K562 (cell line): Measurements from ENCODE around the gene CCDC85B. TPM values are rescaled to one million over a fixed set of nuclear protein-coding genes. Genes with fewer than 3 reads are reported as not detected.

Experiments
- CCAR2 ChIP-seq: fragments of 200-400 bp; formaldehyde crosslinking; IDR thresholded peaks from 2 replicates; pipeline ENCODE4 v1.6.1; 2017; ENCODE audit warnings: mild to moderate bottlenecking, low read depth, low read length
- ELF4 ChIP-seq: fragments of 450-650 bp; formaldehyde crosslinking; IDR thresholded peaks from 2 replicates; pipeline ENCODE4 v1.4.0; 2022; ENCODE audit warnings: missing genetic modification characterization
- FIP1L1 ChIP-seq: fragments of 200-400 bp; formaldehyde crosslinking; IDR thresholded peaks from 2 replicates; pipeline ENCODE4 v1.6.1; 2018; ENCODE audit warnings: mild to moderate bottlenecking, low read depth, low read length; ENCODE audit not compliant: poor library complexity, severe bottlenecking
- FOXK2 ChIP-seq, 2 experiments: fragments of 450-650 bp; IDR thresholded peaks in 1 of 2; conservative IDR thresholded peaks in 1 of 2; 2 replicates each; pipeline ENCODE4 v1.6.1; 2016; ENCODE audit warnings: low read depth in 2 of 2, mild to moderate bottlenecking in 1 of 2
- GTF2A2 ChIP-seq: IDR thresholded peaks from 2 replicates; pipeline ENCODE4 v1.6.1; 2016; ENCODE audit warnings: mild to moderate bottlenecking, missing genetic modification characterization, missing compliant biosample characterization
- HDAC3 ChIP-seq: fragments of 450-650 bp; IDR thresholded peaks from 2 replicates; pipeline ENCODE4 v1.6.1; 2018; ENCODE audit warnings: borderline replicate concordance, mild to moderate bottlenecking, moderate library complexity; ENCODE audit not compliant: partially characterized antibody
- KLF6 ChIP-seq: fragments of 250-450 bp; sonication (Bioruptor Pico); IDR thresholded peaks from 2 replicates; pipeline ENCODE4 v1.4.0; 2020; ENCODE audit warnings: mild to moderate bottlenecking, moderate library complexity, borderline replicate concordance
- POU5F1 ChIP-seq: fragments of 150-350 bp; IDR thresholded peaks from 2 replicates; pipeline ENCODE4 v1.6.1; 2014; ENCODE audit warnings: borderline replicate concordance, low read length, low read depth, mild to moderate bottlenecking; ENCODE audit not compliant: partially characterized antibody
- RAD51 ChIP-seq: fragments of 450-650 bp; IDR thresholded peaks from 2 replicates; pipeline ENCODE4 v1.7.1; 2016; ENCODE audit warnings: low read depth, mild to moderate bottlenecking, borderline replicate concordance
- RBM34 ChIP-seq: fragments of 200-400 bp; formaldehyde crosslinking; IDR thresholded peaks from 2 replicates; pipeline ENCODE4 v1.6.1; 2018; ENCODE audit warnings: low read length, borderline replicate concordance; ENCODE audit not compliant: insufficient read depth
- RHOXF2B ChIP-seq: fragments of 250-450 bp; sonication (Bioruptor Pico); conservative IDR thresholded peaks from 2 replicates; pipeline ENCODE4 v1.5.1; 2021
- SAFB2 ChIP-seq: fragments of 200-400 bp; formaldehyde crosslinking; IDR thresholded peaks from 2 replicates; pipeline ENCODE4 v1.6.1; 2018; ENCODE audit warnings: borderline replicate concordance, low read length, low read depth, moderate library complexity; ENCODE audit not compliant: severe bottlenecking
- SP1 ChIP-seq: sonication (generic); formaldehyde crosslinking; IDR thresholded peaks from 2 replicates; pipeline ENCODE4 v1.8.1; 2022; ENCODE audit warnings: mild to moderate bottlenecking, missing genetic modification reagents
- ZFP30 ChIP-seq: fragments of 250-450 bp; sonication (Bioruptor Pico); IDR thresholded peaks from 2 replicates; pipeline ENCODE4 v1.8.0; 2022; ENCODE audit warnings: moderate library complexity, mild to moderate bottlenecking, inconsistent platforms, borderline replicate concordance
- ZNF311 ChIP-seq: fragments of 250-450 bp; sonication (Bioruptor Pico); IDR thresholded peaks from 2 replicates; pipeline ENCODE4 v1.4.0; 2020; ENCODE audit warnings: mild to moderate bottlenecking, moderate library complexity
- ZNF444 ChIP-seq: fragments of 250-450 bp; sonication (Bioruptor Pico); IDR thresholded peaks from 2 replicates; pipeline ENCODE4 v1.4.0; 2020; ENCODE audit warnings: mild to moderate bottlenecking, moderate library complexity
- ZNF518B ChIP-seq: fragments of 250-450 bp; sonication (Bioruptor Pico); IDR thresholded peaks from 2 replicates; pipeline ENCODE4 v1.5.0; 2021; ENCODE audit warnings: mild to moderate bottlenecking, moderate library complexity
- polyA plus RNA-seq, 8 experiments: library from polyadenylated mRNA; depleted of rRNA in 4 of 8; stranded (reverse) in 5 of 8; unstranded in 3 of 8; fragments of >200 nt; fragmentation: Nextera tagmentation in 2 of 8; fragmentation: Illumina TruSeq in 1 of 8; extraction: Ambion mirVana in 2 of 8; extraction: Trizol in 1 of 8; gene quantifications; 2 replicates each; pipeline versions ENCODE4 v1.2.1 to v1.2.3, GENCODE V29; 2011 to 2014; ENCODE audit warnings: inconsistent platforms in 1 of 8, missing spikeins in 1 of 8
- total RNA-seq, 7 experiments: library from RNA; depleted of rRNA in 6 of 7; stranded (reverse); fragments of >200 nt in 6 of 7; fragmentation: Illumina TruSeq in 2 of 7; extraction: Trizol in 2 of 7; gene quantifications; 2 replicates each; pipeline versions ENCODE4 v1.2.1 to v1.2.3, GENCODE V29; 2011 to 2021; ENCODE audit warnings: low replicate concordance in 1 of 7

CCDC85B gene
- total and polyA plus RNA-seq, 9 of the 15 experiments (the other 6 are each of a cell fraction or from before 2014, with no cell fraction given): 0.14 to 138 (median 6.2) TPM

DNA sequence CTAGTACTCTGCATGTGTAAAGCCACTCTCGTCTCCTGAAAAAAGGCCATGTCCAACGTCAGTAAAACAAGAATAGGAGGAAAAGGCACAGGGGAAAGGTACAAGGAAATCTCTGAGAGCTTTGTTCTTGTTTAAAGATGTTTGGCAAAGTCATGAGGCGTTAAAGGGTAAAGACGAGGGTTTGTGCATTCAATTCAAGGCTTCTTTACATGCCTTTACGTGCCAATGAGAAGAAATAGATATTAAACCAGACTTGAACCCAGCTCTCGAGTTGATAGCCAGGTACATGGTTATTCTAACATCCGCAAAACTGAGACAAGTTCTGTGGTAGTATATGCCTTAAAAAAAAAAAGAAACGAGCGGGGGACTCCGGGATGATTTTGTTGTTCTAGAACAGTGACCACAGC, 31.8 kb upstream of the CCDC85B start (continued):
- TF ChIP-seq RHOXF2B (CRISPR knock-in tag): no peak
- TF ChIP-seq KLF6 (CRISPR knock-in tag): no peak
- no peak for TF ChIP-seq POU5F1
- TF ChIP-seq CCAR2: no peak
- no peak for TF ChIP-seq RBM34
- no peak for TF ChIP-seq ZFP30 (CRISPR knock-in tag)
- TF ChIP-seq RAD51: no peak
- TF ChIP-seq FIP1L1: no peak
- TF ChIP-seq SAFB2: no peak
- TF ChIP-seq HDAC3: no peak
- no peak for TF ChIP-seq SP1 (CRISPR knock-in tag)
- TF ChIP-seq GTF2A2 (tag): no peak
- TF ChIP-seq ZNF518B (CRISPR knock-in tag): no peak
- 0 out of 2 replicates have a peak, but pooled peaks have one; percentile 29 for TF ChIP-seq ELF4 (CRISPR knock-in tag)
- no peak for TF ChIP-seq ZNF311
- TF ChIP-seq FOXK2 (conservative IDR thresholded peaks at IDR 0.05 in 1 of 2, IDR thresholded peaks at IDR 0.05 in 1 of 2; ENCODE audit: low read depth in 2 of 2): 0 out of 4 replicates have a peak, but pooled peaks of 1 of the 2 experiments have one; percentile 22
- no peak for TF ChIP-seq ZNF444 (CRISPR knock-in tag)
- TF ChIP-seq, all 486 proteins: peak for 16
